NCI-H748 (cell line): ENCODE data around the gene MYL7.

Source experiments
- DNase-seq: peaks from one replicate; lab custom pipeline; 2025; ENCODE audit not compliant: unreplicated experiment; lab: John Stamatoyannopoulos, UW

MYL7 gene

GRCh38 chr7:44150966-44151941 lies 10.1 kb upstream of the MYL7 start:
- no peak for DNase-seq

GRCh38 chr7:44150466-44150832 lies 9.3 kb upstream of the MYL7 start:
- no peak for DNase-seq

- DNase-seq, result no peak
Observed at GRCh38 chr7:44149571-44150465, 8.7 kb upstream of the MYL7 start.

GRCh38 chr7:44148961-44149536 lies 7.9 kb upstream of the MYL7 start:
- no peak for DNase-seq

- DNase-seq, result no peak
Observed at GRCh38 chr7:44148166-44148565, 7.0 kb upstream of the MYL7 start.

- no peak for DNase-seq
Observed at GRCh38 chr7:44147026-44147991, 6.2 kb upstream of the MYL7 start.

- no peak for DNase-seq
Observed at GRCh38 chr7:44145969-44146911, 5.1 kb upstream of the MYL7 start.

GRCh38 chr7:44145479-44145968 lies 4.4 kb upstream of the MYL7 start:
- DNase-seq, result no peak

- no peak for DNase-seq
Observed at GRCh38 chr7:44144968-44145478, 3.9 kb upstream of the MYL7 start.

- no peak for DNase-seq
Observed at GRCh38 chr7:44144426-44144967, 3.4 kb upstream of the MYL7 start.

- no peak for DNase-seq
Observed at GRCh38 chr7:44143646-44144250, 2.6 kb upstream of the MYL7 start.

GRCh38 chr7:44142028-44142427 lies 896 bp upstream of the MYL7 start:
- no peak for DNase-seq

- DNase-seq, result no peak
Observed at GRCh38 chr7:44140341-44140740, 791 bp downstream of the MYL7 start.

GRCh38 chr7:44139311-44140010 lies 1.7 kb downstream of the MYL7 start:
- DNase-seq, result no peak

GRCh38 chr7:44138698-44139097 lies 2.4 kb downstream of the MYL7 start:
- no peak for DNase-seq

GRCh38 chr7:44136731-44137130 lies 4.4 kb downstream of the MYL7 start:
- no peak for DNase-seq

- DNase-seq, result no peak
Observed at GRCh38 chr7:44134943-44135628, 6.0 kb downstream of the MYL7 start.
